GM23248 (cell line): Measurements from ENCODE around the gene CDCP2.

Experiments
- EZH2 ChIP-seq: fragments of 200-600 bp; sonication (generic); IDR thresholded peaks from 2 replicates; pipeline ENCODE4 v1.6.1; 2018; ENCODE audit warnings: antibody characterized with exemption, mild to moderate bottlenecking; ENCODE audit not compliant: insufficient read depth, poor library complexity, severe bottlenecking
- EZH2phosphoT487 ChIP-seq: fragments of 200-600 bp; sonication (generic); IDR thresholded peaks from 2 replicates; pipeline ENCODE4 v1.6.1; 2018; ENCODE audit warnings: antibody characterized with exemption, moderate library complexity, mild to moderate bottlenecking, low read depth; ENCODE audit not compliant: insufficient read depth

GRCh38 chr1:54190526-54190925 is 37.7 kb upstream of the CDCP2 start:
- TF ChIP-seq EZH2 (no peak), EZH2phosphoT487 (no peak)
